GM23248 (cell line): Measurements from ENCODE around the gene PRRX1.

Experiments
- EZH2 ChIP-seq: fragments of 200-600 bp; sonication (generic); IDR thresholded peaks from 2 replicates; pipeline ENCODE4 v1.6.1; 2018; ENCODE audit warnings: antibody characterized with exemption, mild to moderate bottlenecking; ENCODE audit not compliant: insufficient read depth, poor library complexity, severe bottlenecking
- EZH2phosphoT487 ChIP-seq: fragments of 200-600 bp; sonication (generic); IDR thresholded peaks from 2 replicates; pipeline ENCODE4 v1.6.1; 2018; ENCODE audit warnings: antibody characterized with exemption, moderate library complexity, mild to moderate bottlenecking, low read depth; ENCODE audit not compliant: insufficient read depth

- TF ChIP-seq EZH2 (no peak), EZH2phosphoT487 (no peak)
Observed at GRCh38 chr1:170749549-170749948, 85.6 kb downstream of the PRRX1 start.
